Measurements from ENCODE around the gene APLF. TPM values are rescaled to one million over a fixed set of nuclear protein-coding genes. Genes with fewer than 3 reads are reported as not detected.
A peak's percentile ranks its signal among the peaks of the same experiment; 100 is the strongest.
"Not testable (repeated sequence)": the region's sequence is repeated elsewhere in the genome, so short reads cannot be mapped to it uniquely, and the experiment has no call there.

Gene APLF
- total RNA-seq, 1 donor from 2014 or later, result 11.8 TPM

DNA sequence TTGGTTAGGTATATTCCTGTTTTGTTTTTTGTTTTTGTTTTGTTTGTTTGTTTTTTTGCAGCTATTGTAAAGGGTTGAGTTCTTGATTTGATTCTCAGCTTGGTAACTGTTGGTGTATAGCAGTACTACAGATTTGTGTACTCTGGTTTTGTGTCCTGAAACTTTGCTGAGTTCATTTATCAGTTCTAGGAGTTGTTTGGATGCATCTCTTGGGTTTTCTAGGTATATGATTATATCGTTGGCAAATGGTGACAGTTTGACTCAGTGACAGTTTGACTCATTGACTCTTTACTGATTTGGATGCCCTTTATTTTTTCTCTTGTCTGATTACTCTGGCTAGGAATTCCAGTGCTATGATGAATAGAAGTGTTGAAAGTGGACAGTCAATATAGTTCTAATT is 53.7 kb downstream of the APLF start:
- no peak for DNase-seq (ENCODE audit: low spot score in 2 of 2)
- FAIRE-seq, result no peak

DNA sequence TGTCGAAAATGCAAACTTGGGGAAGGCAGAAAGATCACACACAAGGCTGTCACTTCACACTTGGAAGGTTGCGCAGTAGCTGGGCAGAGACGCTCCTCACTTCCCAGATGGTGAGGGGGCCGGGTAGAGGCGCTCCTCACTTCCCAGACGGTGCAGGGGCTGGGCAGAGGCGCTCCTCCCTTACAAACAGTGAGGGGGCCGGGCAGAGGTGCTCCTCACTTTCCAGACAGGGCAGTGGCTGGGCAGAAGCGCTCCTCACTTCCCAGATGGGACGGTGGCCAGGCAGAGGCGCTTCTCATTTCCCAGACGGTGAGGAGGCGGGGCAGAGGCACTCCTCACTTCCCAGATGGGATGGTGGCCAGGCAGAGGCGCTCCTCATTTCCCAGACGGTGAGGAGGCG is 59.6 kb downstream of the APLF start:
- not testable (repeated sequence) for FAIRE-seq; DNase-seq (ENCODE audit: low spot score in 2 of 2)

DNA sequence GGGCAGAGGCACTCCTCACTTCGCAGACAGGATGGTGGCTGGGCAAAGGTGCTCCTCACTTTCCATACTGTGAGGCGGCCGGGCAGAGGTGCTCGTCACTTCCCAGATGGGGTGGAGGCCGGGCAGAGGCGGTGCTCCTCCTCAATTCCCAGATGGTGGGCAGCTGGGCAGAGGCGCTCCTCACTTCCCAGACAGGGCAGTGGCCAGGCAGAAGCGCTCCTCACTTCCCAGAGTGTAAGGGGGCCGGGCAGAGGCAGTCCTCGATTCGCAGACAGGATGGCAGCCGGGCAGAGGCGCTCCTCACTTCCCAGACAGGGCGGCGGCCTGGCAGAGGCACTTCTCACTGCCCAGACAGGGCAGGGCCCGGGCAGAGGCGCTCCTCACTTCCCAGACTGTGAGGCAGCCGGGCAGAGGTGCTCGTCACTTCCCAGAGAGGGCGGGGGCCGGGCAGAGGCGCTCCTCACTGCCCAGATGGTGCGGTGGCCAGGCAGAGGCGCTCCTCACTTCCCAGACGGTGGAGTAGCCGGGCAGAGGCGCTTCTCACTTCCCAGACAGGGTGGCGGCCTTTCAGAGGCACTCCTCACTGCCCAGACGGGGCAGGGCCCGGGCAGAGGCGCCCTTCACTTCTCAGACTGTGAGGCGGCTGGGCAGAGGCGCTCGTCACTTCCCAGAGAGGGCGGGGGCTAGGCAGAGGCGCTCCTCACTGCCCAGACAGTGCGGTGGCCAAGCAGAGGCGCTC is 60.1 kb downstream of the APLF start:
- not testable (repeated sequence) for FAIRE-seq; DNase-seq (ENCODE audit: low spot score in 2 of 2)

DNA sequence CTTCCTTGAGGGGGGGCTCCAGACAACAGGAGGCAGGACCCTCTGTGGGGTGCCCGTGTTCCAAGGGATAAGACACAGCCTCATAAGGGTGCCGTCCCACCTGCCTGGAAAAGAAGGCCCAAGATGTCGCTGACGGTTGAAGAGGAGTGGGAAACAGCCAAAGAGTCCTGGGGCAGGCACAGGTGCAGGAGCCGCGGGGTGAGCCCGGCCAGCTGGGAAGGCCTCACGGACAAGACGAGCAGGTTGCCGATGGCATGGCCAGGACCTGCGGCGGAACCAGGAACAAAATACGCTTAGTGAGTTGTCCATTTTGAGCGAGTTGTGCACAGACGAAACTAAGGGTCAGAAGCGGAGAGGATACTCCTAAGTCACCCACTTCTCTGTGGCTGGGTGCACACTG is 61.8 kb downstream of the APLF start:
- FAIRE-seq; DNase-seq (ENCODE audit: low spot score in 2 of 2): not testable (repeated sequence)

DNA sequence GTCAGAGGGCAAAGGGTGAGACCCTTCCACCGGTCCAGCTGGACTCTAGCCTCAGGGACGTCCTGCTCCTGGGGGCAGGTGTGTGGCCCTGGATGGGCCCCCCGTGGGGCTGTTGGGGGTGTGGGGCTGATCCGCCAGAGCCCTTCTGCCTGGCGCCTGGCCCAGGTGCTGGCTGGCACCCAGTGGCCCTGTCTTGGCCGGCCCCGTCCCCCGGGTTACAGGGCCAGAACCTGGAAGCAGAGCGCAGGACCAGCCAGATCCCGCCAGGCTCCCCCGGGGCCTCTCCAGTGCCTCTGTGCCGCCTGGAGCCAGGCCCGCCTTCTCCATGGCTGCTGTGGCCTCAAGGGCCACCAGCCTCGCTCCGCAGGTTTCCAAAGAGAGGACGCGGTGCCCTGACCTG is 62.3 kb downstream of the APLF start:
- not testable (repeated sequence) for FAIRE-seq; DNase-seq (ENCODE audit: low spot score in 2 of 2)

DNA sequence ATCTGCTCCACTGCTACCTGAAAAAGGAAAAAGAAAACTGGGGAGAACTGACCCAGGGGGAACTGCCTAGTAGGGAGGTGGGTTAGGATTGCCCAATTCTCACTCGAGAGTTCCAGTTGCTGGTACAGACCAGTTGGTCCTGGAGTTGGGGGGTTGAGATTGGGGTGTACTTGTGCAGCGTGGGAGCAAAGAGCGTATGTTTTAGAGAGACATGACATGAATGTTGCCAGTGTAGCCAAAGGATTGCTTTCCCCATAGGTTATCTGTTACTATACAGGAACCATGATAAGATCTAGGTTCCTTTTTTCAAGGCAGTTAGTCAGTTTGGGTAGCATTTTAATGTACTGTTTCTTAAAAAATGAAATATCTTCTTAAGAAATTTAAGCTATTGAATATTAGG is 68.6 kb downstream of the APLF start:
- no peak for DNase-seq (ENCODE audit: low spot score in 2 of 2)
- FAIRE-seq, result no peak

DNA sequence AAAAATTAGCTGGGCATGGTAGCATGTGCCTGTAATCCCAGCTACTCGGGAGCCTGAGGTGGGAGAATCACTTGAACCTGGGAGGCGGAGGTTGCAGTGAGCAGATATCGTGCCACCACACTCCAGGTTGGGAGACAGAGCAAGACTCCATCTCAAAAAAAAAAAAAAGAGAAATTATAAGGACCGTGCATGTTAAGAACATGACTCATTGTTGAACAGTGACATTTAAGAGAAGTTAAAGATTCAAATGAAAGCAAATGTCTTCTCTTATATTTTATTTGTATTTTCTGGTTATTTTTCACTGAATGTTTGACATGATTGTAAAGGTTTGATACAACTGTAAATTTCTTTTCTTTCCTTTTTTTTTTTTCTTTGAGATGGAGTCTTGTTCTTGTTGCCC is 69.6 kb downstream of the APLF start:
- DNase-seq (ENCODE audit: low spot score in 2 of 2) (no peak), FAIRE-seq (no peak)

DNA sequence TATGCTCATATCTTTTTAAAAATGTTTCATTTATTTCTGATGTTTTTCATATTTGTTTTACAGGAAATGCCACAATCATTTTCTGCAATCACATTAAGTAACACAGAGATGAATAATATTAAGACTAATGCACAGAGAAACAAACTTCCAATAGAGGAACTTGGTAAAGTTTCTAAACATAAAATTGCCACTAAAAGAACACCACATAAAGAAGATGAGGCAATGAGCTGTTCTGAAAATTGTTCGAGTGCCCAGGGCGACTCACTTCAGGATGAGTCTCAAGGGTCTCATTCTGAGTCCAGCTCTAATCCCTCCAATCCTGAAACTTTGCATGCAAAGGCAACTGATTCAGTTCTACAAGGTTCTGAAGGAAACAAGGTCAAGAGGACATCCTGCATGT is 70.4 kb downstream of the APLF start:
- no peak for FAIRE-seq
- no peak for DNase-seq (ENCODE audit: low spot score in 2 of 2)

DNA sequence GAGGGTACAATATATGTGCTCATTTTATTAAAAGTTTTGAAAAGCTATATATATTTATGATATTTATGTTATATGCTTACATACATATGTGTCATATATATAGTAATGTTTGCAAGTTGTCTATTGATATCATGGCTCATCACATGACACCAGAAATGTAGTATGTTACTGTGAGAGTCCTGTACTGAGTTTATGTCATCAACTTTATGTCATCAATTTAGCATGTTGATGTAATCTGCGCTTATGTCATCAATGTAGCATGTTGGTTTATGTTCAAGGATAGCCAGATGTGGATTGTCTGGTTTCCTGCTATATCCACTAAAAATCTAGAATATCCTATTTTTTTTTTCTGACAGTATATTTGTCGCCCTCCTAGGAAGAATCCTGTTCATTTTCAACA is 77.4 kb downstream of the APLF start:
- FAIRE-seq (no peak), DNase-seq (ENCODE audit: low spot score in 2 of 2) (no peak)

DNA sequence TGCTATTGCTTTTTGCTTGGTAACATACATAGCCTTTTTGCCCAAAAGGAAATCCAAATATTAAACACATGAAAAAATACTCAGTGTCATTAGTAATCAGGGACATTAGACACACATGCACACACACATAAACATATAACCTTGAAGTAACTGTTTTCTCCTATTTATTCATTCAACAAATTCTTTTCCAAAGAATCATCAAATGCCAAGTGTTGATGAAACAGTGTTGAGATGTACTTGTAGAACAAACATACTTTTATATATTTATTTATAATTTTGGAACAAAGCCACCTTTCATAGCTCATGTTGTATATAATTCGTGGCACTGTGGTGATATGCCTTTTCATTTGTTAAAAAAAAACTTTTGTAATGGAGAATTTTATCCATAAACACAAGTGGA is 81.0 kb downstream of the APLF start:
- FAIRE-seq, result no peak
- no peak for DNase-seq (ENCODE audit: low spot score in 2 of 2)

DNA sequence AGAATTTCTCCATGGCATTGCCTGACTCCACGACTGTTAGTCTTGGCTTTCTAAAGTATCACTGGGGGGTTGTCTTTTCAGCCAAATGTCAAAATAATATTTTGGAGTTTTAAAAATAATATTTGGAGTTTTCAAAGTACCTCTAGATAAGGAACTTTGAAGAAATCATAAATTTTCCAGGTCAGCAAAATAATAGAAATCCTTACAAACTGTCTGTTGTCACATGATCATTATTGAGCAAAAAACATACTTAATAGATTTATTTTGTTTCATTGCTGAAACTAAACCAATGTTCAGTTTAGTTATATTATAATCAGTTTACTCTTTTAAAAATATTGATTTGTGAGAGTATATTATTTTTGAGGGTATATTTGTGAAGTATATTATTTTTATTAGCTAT is 85.7 kb downstream of the APLF start:
- DNase-seq (ENCODE audit: low spot score in 2 of 2) (no peak), FAIRE-seq (peak; percentile 8)

DNA sequence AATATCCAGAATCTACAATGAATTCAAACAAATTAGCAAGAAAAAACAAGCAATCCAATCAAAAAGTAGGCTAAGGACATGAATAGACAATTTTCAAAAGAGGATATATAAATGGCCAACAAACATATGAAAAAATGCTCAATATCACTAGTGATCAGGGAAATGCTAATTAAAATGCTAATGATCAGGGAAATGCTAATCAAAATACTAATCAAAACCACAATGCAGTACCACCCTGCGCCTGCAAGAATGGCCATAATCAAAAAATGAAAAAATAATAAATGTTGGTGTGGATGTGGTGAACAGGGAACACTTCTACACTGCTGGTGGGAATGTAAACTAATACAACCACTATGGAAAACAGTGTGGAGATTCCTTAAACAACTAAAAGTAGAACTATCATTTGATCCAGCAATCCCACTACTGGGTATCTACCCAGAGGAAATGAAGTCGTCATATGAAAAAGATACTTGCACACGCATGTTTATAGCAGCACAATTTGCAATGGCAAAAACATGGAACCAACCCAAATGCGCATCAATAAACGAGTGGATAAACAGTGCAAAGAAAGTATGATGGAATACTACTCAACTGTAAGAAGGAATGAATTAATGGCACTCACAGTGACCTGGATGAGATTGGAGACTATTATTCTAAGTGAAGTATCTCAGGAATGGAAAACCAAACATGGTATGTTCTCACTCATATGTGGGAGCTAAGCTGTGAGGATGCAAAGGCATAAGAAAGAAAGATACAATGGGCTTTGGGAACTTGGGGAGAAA is 88.2 kb downstream of the APLF start:
- not testable (repeated sequence) for DNase-seq (ENCODE audit: low spot score in 2 of 2); FAIRE-seq

DNA sequence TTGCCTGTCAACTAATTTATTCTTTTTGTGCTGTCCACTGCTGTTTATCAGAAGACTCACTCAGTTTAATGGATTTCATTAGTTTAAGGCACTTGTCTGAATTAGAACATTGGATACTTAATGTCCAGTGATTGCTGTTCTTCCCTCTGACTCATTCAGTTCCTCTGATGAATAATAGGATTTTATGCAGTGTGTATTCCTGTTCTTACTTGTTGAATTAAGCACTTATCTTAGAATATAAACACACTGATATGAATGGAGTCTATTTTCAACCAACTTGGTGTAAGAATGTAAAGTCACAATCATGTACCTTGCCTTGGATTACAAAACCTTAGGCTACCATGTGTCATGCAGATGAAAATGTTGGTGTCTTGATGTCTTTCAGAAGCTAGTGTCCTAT is 89.0 kb downstream of the APLF start:
- no peak for DNase-seq (ENCODE audit: low spot score in 2 of 2)
- FAIRE-seq, result no peak

DNA sequence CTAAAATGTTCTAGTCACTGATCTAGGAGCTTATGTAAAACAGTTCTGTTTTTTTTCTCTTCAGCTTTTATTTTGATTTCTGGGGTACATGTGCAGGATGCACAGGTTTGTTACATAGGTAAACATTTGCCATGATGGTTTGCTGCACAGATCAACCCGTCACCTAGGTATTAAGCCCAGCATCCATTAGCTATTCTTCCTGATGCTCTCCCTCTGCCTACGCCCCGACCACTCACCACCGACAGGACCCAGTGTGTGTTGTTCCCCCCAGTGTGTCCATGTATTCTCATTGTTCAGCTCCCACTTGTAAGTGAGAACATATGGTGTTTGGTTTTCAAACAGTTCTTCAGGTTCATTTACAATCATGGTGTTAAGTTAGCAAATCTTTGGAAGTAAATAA is 91.2 kb downstream of the APLF start:
- FAIRE-seq, result no peak

DNA sequence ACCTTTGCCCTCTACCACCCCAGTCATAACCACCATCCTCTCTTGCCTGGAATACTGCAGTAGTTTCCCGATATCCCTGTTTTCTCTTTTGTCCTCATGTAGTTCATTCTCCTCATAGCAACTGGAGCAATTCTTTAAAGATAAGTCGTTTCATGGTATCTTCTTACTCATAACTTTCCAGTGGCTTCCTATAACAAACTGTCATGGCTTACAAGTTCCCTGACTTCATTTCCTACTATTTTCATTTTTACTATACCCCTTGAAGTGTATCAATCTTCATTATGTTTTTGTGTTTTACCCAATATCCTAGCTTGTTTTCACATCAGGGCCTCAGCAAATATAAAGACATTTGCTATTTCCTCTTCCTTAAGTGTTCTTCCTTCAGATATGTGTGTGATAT is 92.3 kb downstream of the APLF start:
- FAIRE-seq, result no peak
- DNase-seq (ENCODE audit: low spot score in 2 of 2), result no peak

More for the DNA sequence above, 91.2 kb downstream of the APLF start:
- DNase-seq (ENCODE audit: low spot score in 2 of 2), result no peak

DNA sequence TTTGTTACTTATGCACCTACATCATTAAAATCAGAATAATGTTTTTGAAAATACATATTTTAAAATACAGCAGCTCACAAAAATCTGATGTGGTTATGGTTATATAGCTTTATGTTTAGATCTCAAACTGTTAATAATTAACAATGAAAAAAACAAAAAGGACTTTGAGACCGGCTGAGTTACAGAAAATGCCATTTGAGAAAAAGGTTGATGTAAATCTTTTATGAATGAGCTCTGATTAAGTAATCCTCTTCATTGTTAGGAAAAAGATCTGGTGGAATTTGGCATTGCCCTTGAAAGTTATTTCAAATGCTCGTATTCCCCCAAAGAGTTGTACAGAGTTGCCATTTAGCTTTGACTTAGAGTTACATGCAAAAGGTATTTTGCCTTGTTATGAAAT is 93.2 kb downstream of the APLF start:
- no peak for FAIRE-seq
- no peak for DNase-seq (ENCODE audit: low spot score in 2 of 2)

DNA sequence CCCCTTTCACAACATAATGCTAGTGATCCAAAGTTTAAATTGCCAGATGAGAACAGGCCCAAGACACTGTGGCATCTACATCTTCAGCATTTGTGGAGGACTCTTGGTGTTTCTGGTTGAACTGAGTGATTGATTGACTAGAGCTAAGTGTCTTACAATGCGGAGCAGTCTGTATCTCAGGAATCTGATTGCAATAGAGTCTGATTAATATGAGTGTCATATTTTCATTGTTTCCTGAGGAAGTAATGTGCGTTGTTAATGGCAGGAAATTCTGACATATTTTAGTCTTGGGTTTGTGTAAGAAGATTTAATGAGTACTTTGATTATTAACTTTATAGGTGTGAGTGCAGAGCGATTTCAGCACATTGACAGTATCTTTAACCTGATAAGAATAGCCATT is 94.0 kb downstream of the APLF start:
- no peak for DNase-seq (ENCODE audit: low spot score in 2 of 2)
- no peak for FAIRE-seq

DNA sequence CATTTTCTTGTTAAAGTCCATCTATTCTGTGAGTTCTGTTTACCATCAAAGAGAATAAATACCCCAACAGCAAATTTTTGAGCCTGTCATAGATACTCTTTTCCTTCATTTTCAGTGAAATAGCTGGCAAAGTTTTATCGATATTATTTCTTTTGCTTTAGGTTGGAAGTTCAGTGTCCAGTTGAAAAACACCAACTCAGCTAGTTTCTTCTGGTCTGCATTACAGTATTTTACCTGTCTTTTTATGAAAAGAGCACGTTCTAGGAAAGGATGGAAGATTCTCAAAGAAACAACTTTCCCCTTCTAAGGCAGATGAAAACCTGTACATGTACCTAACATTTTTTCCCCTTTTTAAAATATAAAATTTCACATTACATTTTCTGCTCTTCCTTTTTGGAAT is 95.5 kb downstream of the APLF start:
- FAIRE-seq (no peak), DNase-seq (ENCODE audit: low spot score in 2 of 2) (no peak)

DNA sequence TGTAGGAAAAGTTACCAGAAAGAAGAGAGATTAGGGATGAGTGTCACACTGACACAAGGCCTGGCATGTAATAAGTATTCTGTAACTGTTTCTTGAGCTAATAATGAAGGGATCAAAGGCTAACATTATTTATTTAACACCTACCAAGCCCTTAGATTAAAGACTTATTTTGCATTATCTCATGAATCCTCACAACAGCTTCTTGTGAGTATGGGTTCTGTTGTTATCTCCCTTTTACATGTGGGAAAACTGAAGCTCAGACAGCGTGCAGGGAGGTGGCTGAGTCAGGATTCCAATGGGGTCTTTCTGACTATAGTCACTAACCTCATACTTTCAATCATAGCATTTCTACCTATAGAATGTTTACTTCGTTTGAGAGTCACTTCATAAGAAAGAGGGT is 97.0 kb downstream of the APLF start:
- FAIRE-seq, result no peak
- no peak for DNase-seq (ENCODE audit: low spot score in 2 of 2)

DNA sequence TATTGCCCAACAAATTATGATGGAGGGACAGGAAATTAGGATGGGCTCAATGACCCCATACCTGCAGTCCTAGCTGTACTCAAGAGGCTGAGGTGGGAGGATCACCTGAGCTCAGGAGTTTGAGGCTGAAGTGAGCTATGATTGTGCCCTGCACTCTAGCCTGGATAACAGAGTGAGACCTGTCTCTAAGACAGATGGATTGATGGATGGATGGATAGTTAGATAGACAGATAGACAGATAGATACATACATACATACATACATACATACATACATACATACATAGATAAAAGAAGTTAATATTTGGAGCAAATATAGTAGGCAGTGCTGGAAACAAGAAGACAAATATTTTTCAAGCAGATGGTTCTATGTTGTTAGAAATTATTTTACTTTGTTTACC is 97.9 kb downstream of the APLF start:
- DNase-seq (ENCODE audit: low spot score in 2 of 2) (no peak), FAIRE-seq (no peak)

DNA sequence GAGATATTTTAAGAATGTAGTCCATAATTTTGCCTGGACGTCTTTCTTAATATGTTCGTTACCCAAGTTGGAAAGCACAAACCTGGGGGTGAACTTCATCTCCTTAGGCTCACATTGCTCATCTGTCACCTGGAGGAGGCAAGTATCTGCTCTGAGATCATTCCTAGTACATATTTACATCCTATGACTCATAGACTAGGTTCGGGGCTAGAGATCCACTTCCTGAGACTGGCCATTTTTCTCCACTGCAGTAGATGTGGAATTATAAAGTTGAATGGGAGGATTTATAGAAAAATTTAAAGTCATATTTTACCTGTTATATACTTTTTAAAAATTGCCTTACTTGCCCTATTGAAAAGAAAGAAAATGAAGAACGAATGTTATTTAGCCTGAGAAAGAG is 98.5 kb downstream of the APLF start:
- no peak for DNase-seq (ENCODE audit: low spot score in 2 of 2)
- no peak for FAIRE-seq

DNA sequence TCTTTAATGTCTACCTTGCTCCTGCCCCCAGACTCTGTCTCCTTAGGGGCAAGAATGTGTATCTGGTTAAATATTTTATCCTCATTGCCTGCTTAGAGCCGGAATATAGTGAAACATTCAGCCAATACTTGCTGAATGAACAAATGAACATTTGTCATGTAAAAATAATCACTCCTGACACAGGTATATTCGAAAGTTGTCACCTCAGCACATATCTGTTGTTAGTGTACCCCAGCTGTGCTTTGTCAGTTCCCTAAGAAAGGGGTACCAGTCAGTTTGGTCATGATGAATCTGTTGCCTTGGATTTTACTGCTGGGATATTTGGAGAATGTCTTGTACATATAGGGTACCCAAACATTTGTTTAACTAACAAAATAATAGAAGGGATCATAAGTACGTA is 99.0 kb downstream of the APLF start:
- no peak for FAIRE-seq

More for the DNA sequence above, 99.0 kb downstream of the APLF start:
- DNase-seq (ENCODE audit: low spot score in 2 of 2), result no peak

All from frontal cortex (tissue), 4 donors.